LNCAP (cell line): ENCODE data around the gene FRAS1.

Experiments used
- TF ChIP-seq, protein P1 (sequence below): fragments of 450-650 bp; IDR thresholded peaks from 2 replicates; pipeline ENCODE4 v1.5.1; 2017; ENCODE audit warnings: mild to moderate bottlenecking

The FRAS1 gene

DNA sequence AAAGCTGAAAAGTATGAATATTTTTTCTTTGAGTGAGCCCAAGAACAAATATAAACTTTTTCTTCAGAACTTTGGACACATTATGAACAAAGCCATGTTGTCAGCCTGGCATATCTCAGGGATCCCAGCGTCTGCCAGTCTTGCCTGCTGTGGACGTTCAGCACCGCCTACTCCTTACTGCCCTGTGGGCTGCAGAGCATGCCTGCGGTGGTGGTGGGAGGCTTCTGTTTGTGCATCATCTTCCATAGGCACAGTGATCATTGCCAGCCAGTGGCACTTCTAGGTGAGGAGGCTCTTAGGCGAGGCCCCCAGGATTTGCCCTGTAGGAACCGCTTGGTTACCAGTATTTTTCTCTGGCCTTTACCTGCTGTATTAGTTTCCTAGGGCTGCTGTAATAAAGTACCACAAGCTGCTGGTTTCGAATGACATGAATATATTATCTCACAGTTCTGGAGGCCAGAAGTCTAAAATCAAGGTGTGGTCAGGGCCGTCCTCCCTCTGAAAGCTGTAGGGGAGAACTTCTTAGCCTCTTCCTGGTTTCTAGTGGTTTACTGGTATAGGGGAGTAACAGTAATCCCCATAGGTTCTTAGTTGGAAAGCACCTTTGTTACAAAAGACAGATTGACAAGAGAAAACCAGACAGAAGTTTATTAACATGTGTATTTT is 509.8 kb downstream of the FRAS1 start:
- TF ChIP-seq, protein P1, sequence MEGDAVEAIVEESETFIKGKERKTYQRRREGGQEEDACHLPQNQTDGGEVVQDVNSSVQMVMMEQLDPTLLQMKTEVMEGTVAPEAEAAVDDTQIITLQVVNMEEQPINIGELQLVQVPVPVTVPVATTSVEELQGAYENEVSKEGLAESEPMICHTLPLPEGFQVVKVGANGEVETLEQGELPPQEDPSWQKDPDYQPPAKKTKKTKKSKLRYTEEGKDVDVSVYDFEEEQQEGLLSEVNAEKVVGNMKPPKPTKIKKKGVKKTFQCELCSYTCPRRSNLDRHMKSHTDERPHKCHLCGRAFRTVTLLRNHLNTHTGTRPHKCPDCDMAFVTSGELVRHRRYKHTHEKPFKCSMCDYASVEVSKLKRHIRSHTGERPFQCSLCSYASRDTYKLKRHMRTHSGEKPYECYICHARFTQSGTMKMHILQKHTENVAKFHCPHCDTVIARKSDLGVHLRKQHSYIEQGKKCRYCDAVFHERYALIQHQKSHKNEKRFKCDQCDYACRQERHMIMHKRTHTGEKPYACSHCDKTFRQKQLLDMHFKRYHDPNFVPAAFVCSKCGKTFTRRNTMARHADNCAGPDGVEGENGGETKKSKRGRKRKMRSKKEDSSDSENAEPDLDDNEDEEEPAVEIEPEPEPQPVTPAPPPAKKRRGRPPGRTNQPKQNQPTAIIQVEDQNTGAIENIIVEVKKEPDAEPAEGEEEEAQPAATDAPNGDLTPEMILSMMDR = no peak

DNA sequence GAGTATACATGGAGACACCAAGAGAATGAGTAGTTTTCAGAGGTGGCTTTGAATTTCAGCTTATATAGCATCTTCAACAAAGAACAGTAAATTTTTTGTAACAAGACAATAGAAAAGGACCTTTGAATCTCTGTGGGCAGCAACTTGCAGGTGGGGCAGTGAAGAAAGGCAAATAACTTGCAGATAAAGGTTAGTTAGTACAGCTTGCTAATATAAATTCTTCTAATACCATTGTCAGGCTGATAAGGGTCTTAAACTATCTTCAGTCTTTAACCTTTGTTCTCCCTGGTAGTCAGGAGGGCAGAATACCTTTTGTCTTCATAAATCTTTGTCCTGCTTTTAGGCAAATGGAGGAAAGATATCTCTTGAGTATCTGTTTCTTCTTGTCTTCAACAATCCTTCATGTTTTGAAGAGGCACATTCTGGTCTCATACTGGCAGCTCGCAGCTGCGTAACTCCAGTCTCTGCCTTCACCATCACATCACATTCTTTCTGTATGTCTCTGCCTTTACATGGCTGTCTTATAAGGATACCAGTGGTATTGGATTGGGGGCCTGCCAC is 510.5 kb downstream of the FRAS1 start:
- TF ChIP-seq, protein P1 = no peak

GRCh38 chr4:78568640-78569305 is 511.6 kb downstream of the FRAS1 start:
- TF ChIP-seq, protein P1 = no peak

DNA sequence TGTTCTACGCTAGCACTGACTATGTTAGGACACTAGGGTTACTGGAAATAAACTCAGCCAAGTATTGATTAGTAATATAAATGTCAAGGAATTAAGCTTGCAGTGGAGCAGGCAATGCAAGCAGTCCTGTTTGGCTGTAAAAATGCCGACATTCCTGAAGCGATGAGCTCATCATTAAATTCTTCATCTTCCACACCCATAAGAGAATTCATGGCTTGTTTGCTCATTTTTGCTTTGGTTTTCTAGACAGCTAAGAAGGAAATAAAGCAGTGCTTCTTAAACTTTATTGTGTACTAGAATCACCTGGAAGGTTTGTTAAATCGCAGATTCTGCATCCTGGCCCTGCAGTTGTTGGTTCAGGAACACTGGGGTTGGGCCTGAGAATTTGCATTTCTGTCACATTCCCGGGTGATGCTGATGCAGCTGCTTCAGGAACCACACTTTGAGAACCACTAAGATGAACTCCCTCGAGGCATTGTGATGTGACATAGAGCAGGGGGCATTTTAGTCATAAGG is 512.2 kb downstream of the FRAS1 start:
- TF ChIP-seq, protein P1 = no peak

DNA sequence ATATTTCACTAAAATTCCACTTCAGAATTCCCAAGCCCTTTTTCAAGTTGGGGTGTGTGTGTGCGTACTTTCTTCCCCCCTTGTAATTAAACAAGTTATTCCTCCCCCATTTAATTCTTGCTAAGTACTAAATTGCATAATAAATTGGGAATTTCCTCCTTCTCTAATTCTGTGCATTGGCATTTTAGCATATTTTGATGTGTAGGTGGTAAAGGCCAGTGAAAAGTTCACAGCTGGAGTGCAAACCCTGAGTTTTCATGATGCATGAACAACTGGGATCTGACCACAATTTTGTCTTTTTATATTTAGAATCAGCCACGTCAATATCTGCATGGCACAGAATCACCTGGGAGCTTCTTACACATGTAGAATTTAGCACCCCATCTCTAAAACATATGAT is 513.0 kb downstream of the FRAS1 start:
- TF ChIP-seq, protein P1 = no peak

- TF ChIP-seq, protein P1 = no peak
Observed at GRCh38 chr4:78571804-78572203, 514.7 kb downstream of the FRAS1 start.

DNA sequence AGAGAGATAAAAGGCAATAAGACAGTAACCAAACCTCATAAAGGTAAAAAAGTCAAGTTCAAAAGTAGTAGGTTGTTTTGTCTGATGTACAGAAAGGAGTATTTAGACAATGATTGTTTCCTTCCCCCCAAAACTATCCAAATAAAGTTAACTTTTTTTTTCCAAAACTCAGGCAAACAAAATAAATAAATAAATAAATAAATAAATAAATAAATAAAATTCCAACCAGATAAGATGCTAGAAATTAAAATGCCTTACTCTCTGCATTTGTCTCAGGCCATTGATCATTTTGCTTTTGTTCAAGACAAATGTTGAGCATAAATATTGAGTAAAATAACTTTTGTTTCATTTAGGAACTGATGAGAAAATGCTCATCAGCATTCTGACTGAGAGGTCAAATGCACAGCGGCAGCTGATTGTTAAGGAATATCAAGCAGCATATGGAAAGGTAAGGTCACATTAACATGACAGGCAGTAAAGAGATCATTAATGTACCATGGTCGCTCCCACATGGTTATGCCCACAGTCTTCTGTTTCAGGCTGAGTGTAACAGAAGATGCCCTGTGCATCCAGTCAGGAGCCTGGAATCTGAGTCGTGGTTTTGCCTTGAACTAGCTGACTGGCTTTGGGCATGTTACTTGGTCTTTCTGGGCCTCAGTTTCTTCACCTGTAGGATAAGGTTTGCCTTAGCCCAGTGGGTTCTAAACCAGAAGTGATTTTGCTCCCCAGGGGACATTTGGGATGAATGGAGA is 521.7 kb downstream of the FRAS1 start:
- TF ChIP-seq, protein P1 = no peak
